Measurements from ENCODE around the gene PRICKLE1.

DNA sequence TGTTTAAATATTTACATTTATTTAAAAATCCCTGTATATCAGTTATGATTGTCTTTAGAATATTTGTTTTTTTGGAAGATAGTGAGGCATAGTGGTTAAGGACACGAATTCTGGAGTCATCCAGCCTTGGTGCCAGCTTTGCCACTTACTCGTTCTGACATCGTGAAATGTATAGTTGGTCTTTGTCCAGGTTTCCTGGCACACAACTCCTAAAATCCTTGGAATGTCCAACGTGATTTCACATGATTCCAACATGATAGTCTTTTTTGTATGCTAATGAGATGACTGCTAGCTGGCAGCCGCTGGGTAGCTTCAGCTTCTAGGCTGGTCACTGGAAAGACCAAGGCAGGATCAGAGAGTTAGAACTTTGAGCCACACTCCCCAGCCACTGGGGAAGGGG, 64.8 kb downstream of the PRICKLE1 start:
- TF ChIP-seq, protein P1, sequence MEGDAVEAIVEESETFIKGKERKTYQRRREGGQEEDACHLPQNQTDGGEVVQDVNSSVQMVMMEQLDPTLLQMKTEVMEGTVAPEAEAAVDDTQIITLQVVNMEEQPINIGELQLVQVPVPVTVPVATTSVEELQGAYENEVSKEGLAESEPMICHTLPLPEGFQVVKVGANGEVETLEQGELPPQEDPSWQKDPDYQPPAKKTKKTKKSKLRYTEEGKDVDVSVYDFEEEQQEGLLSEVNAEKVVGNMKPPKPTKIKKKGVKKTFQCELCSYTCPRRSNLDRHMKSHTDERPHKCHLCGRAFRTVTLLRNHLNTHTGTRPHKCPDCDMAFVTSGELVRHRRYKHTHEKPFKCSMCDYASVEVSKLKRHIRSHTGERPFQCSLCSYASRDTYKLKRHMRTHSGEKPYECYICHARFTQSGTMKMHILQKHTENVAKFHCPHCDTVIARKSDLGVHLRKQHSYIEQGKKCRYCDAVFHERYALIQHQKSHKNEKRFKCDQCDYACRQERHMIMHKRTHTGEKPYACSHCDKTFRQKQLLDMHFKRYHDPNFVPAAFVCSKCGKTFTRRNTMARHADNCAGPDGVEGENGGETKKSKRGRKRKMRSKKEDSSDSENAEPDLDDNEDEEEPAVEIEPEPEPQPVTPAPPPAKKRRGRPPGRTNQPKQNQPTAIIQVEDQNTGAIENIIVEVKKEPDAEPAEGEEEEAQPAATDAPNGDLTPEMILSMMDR (IDR thresholded peaks at IDR 0.05) = no peak
- TF ChIP-seq POLR2A (IDR thresholded peaks at IDR 0.05) = no peak
